HEK293 (cell line): ENCODE measurements around the gene C8G.

Experiments used
- RBAK ChIP-seq: fragments of 450-650 bp; formaldehyde crosslinking; IDR thresholded peaks from 2 replicates; pipeline ENCODE4 v1.5.1; 2016; ENCODE audit warnings: missing biosample characterization, missing genetic modification characterization
- SCRT1 ChIP-seq: fragments of 450-650 bp; formaldehyde crosslinking; IDR thresholded peaks from 2 replicates; pipeline ENCODE4 v1.5.1; 2016; ENCODE audit warnings: missing biosample characterization, missing genetic modification characterization, borderline replicate concordance
- YY2 ChIP-seq: fragments of 450-650 bp; formaldehyde crosslinking; IDR thresholded peaks from 2 replicates; pipeline ENCODE4 v1.5.1; 2016; ENCODE audit warnings: missing biosample characterization, missing genetic modification characterization
- ZBTB1 ChIP-seq: fragments of 450-650 bp; formaldehyde crosslinking; IDR thresholded peaks from 2 replicates; pipeline ENCODE4 v1.5.1; 2016; ENCODE audit warnings: missing biosample characterization, missing genetic modification characterization
- ZBTB48 ChIP-seq: fragments of 450-650 bp; formaldehyde crosslinking; IDR thresholded peaks from 2 replicates; pipeline ENCODE4 v1.5.1; 2016; ENCODE audit warnings: missing biosample characterization, missing genetic modification characterization
- ZBTB8A ChIP-seq: fragments of 450-650 bp; formaldehyde crosslinking; IDR thresholded peaks from 2 replicates; pipeline ENCODE4 v1.5.1; 2016; ENCODE audit warnings: missing biosample characterization, missing genetic modification characterization
- ZFP37 ChIP-seq: fragments of 450-650 bp; formaldehyde crosslinking; IDR thresholded peaks from 2 replicates; pipeline ENCODE4 v1.5.1; 2016; ENCODE audit warnings: missing biosample characterization, missing genetic modification characterization
- ZNF132 ChIP-seq: fragments of 450-650 bp; formaldehyde crosslinking; IDR thresholded peaks from 2 replicates; pipeline ENCODE4 v1.5.1; 2017; ENCODE audit warnings: missing biosample characterization, missing genetic modification characterization, borderline replicate concordance
- ZNF138 ChIP-seq: fragments of 450-650 bp; formaldehyde crosslinking; IDR thresholded peaks from 2 replicates; pipeline ENCODE4 v1.5.1; 2016; ENCODE audit warnings: missing biosample characterization, missing genetic modification characterization, borderline replicate concordance
- ZNF157 ChIP-seq: fragments of 450-650 bp; formaldehyde crosslinking; IDR thresholded peaks from 2 replicates; pipeline ENCODE4 v1.5.1; 2016; ENCODE audit warnings: missing biosample characterization, missing genetic modification characterization
- ZNF169 ChIP-seq: fragments of 450-650 bp; formaldehyde crosslinking; IDR thresholded peaks from 2 replicates; pipeline ENCODE4 v1.5.1; 2016; ENCODE audit warnings: missing biosample characterization, missing genetic modification characterization
- ZNF174 ChIP-seq: fragments of 450-650 bp; formaldehyde crosslinking; IDR thresholded peaks from 2 replicates; pipeline ENCODE4 v1.5.0; 2017; ENCODE audit warnings: missing biosample characterization, mild to moderate bottlenecking, missing genetic modification characterization
- ZNF266 ChIP-seq: fragments of 450-650 bp; formaldehyde crosslinking; IDR thresholded peaks from 2 replicates; pipeline ENCODE4 v1.5.1; 2016; ENCODE audit warnings: missing biosample characterization, missing genetic modification characterization, low read depth
- ZNF354C ChIP-seq: fragments of 450-650 bp; formaldehyde crosslinking; IDR thresholded peaks from 2 replicates; pipeline ENCODE4 v1.5.1; 2016; ENCODE audit warnings: missing biosample characterization, missing genetic modification characterization, low read depth, borderline replicate concordance
- ZNF37A ChIP-seq: fragments of 450-650 bp; IDR thresholded peaks from 2 replicates; pipeline ENCODE4 v1.5.1; 2018; ENCODE audit warnings: missing biosample characterization, missing genetic modification characterization
- ZNF529 ChIP-seq: fragments of 450-650 bp; formaldehyde crosslinking; IDR thresholded peaks from 2 replicates; pipeline ENCODE4 v1.5.1; 2017; ENCODE audit warnings: missing genetic modification characterization, missing biosample characterization; ENCODE audit not compliant: insufficient replicate concordance
- ZNF555 ChIP-seq: fragments of 450-650 bp; formaldehyde crosslinking; conservative IDR thresholded peaks from 2 replicates; pipeline ENCODE4 v1.5.1; 2017; ENCODE audit warnings: missing biosample characterization, mild to moderate bottlenecking, missing genetic modification characterization, inconsistent platforms
- ZNF558 ChIP-seq: fragments of 450-650 bp; formaldehyde crosslinking; IDR thresholded peaks from 2 replicates; pipeline ENCODE4 v1.5.1; 2016; ENCODE audit warnings: missing biosample characterization, missing genetic modification characterization
- ZNF560 ChIP-seq: fragments of 450-650 bp; formaldehyde crosslinking; IDR thresholded peaks from 2 replicates; pipeline ENCODE4 v1.5.1; 2017; ENCODE audit warnings: missing biosample characterization, missing genetic modification characterization, borderline replicate concordance
- ZNF600 ChIP-seq: fragments of 450-650 bp; formaldehyde crosslinking; IDR thresholded peaks from 2 replicates; pipeline ENCODE4 v1.5.1; 2016; ENCODE audit warnings: missing biosample characterization, missing genetic modification characterization
- ZNF624 ChIP-seq: fragments of 450-650 bp; formaldehyde crosslinking; IDR thresholded peaks from 2 replicates; pipeline ENCODE4 v1.5.1; 2017; ENCODE audit warnings: missing biosample characterization, missing genetic modification characterization
- ZNF670 ChIP-seq: fragments of 450-650 bp; formaldehyde crosslinking; IDR thresholded peaks from 2 replicates; pipeline ENCODE4 v1.5.1; 2016; ENCODE audit warnings: missing biosample characterization, missing genetic modification characterization, low read depth
- ZNF747 ChIP-seq: fragments of 450-650 bp; formaldehyde crosslinking; IDR thresholded peaks from 2 replicates; pipeline ENCODE4 v1.5.1; 2016; ENCODE audit warnings: missing biosample characterization, missing genetic modification characterization
- ZNF768 ChIP-seq: fragments of 450-650 bp; formaldehyde crosslinking; IDR thresholded peaks from 2 replicates; pipeline ENCODE4 v1.5.1; 2018; ENCODE audit warnings: missing biosample characterization, mild to moderate bottlenecking, missing genetic modification characterization
- ZNF777 ChIP-seq: fragments of 450-650 bp; formaldehyde crosslinking; IDR thresholded peaks from 2 replicates; pipeline ENCODE4 v1.5.1; 2017; ENCODE audit warnings: missing biosample characterization, missing genetic modification characterization, borderline replicate concordance
- ZNF791 ChIP-seq: fragments of 450-650 bp; formaldehyde crosslinking; IDR thresholded peaks from 2 replicates; pipeline ENCODE4 v1.5.1; 2016; ENCODE audit warnings: missing biosample characterization, missing genetic modification characterization
- ZNF837 ChIP-seq: fragments of 450-650 bp; formaldehyde crosslinking; IDR thresholded peaks from 2 replicates; pipeline ENCODE4 v1.5.1; 2016; ENCODE audit warnings: missing biosample characterization, missing genetic modification characterization
- ZSCAN23 ChIP-seq: fragments of 450-650 bp; formaldehyde crosslinking; IDR thresholded peaks from 2 replicates; pipeline ENCODE4 v1.5.1; 2016; ENCODE audit warnings: missing biosample characterization, missing genetic modification characterization
- TF ChIP-seq, protein P1 (sequence below): fragments of 450-650 bp; formaldehyde crosslinking; IDR thresholded peaks from 2 replicates; pipeline ENCODE4 v1.5.1; 2016; ENCODE audit warnings: missing biosample characterization, missing genetic modification characterization
- TF ChIP-seq, protein P2 (sequence below): fragments of 450-650 bp; formaldehyde crosslinking; IDR thresholded peaks from 2 replicates; pipeline ENCODE4 v1.5.1; 2017; ENCODE audit warnings: missing biosample characterization, missing genetic modification characterization
- TF ChIP-seq, protein P3 (sequence below): fragments of 450-650 bp; formaldehyde crosslinking; IDR thresholded peaks from 2 replicates; pipeline ENCODE4 v1.5.1; 2016; ENCODE audit warnings: missing biosample characterization, missing genetic modification characterization
- TF ChIP-seq, protein P4 (sequence below): IDR thresholded peaks from 2 replicates; pipeline ENCODE4 v1.6.1; 2011; ENCODE audit warnings: mild to moderate bottlenecking, low read depth, low read length, borderline replicate concordance

Gene C8G

DNA sequence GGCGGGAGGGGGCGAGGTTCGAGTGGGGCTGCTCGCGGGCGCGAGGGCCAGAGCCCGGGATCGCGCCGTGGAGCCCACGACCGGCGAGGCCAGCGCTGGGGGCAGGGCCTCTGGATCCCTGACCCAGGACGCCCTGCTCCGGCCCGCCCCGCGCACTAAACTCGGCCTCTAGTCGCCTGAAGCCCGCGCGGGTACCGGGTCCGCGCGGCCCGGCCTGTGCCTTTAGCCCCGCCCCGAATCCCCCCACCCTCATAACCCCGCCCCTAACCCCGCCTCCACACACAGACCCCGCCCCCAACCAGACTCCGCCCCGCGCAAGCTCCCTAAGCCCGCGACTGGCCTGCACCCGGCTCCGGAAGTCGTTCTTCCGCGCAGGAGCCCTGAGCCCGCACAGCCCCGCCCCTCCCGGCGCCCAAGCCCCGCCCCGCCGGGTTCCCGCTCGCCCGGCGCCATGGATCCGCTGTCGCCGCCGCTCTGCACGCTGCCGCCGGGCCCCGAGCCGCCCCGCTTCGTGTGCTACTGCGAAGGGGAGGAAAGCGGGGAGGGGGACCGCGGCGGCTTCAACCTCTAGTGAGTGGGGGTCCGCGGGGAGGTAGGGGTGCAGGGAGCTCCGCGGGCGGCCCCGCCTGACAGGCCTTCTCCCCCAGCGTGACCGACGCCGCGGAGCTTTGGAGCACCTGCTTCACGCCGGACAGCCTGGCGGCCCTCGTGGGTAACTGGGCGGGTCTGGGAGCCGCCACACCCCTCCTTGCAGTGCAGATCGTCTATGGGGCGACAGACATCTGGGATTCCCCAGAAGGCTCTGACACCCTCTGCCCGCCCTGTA, 47.2 kb downstream of the C8G start, which contains the start of gene PAXX (continued):
- TF ChIP-seq YY2: peak; percentile 76
- no peak for TF ChIP-seq ZNF791 (tag by site-specific recombination)
- peak; percentile 70; the same call in 1 of the 2 replicates for TF ChIP-seq ZBTB8A (tag by site-specific recombination)
- no peak for TF ChIP-seq ZFP37 (tag by site-specific recombination)
- TF ChIP-seq ZNF354C (tag by site-specific recombination): no peak
- TF ChIP-seq ZNF624 (tag by site-specific recombination): no peak
- TF ChIP-seq, protein P1, sequence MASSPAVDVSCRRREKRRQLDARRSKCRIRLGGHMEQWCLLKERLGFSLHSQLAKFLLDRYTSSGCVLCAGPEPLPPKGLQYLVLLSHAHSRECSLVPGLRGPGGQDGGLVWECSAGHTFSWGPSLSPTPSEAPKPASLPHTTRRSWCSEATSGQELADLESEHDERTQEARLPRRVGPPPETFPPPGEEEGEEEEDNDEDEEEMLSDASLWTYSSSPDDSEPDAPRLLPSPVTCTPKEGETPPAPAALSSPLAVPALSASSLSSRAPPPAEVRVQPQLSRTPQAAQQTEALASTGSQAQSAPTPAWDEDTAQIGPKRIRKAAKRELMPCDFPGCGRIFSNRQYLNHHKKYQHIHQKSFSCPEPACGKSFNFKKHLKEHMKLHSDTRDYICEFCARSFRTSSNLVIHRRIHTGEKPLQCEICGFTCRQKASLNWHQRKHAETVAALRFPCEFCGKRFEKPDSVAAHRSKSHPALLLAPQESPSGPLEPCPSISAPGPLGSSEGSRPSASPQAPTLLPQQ: peak; percentile 93
- 0 out of 2 replicates have a peak, but pooled peaks have one; percentile 44 for TF ChIP-seq ZSCAN23 (tag by site-specific recombination)
- TF ChIP-seq ZNF529 (tag by site-specific recombination): no peak
- peak; percentile 81 for TF ChIP-seq ZNF600
- TF ChIP-seq ZNF768: no peak
- no peak for TF ChIP-seq ZNF555 (tag by site-specific recombination)
- no peak for TF ChIP-seq ZNF37A (tag by site-specific recombination)
- TF ChIP-seq ZNF174 (tag by site-specific recombination): no peak
- TF ChIP-seq, protein P2, sequence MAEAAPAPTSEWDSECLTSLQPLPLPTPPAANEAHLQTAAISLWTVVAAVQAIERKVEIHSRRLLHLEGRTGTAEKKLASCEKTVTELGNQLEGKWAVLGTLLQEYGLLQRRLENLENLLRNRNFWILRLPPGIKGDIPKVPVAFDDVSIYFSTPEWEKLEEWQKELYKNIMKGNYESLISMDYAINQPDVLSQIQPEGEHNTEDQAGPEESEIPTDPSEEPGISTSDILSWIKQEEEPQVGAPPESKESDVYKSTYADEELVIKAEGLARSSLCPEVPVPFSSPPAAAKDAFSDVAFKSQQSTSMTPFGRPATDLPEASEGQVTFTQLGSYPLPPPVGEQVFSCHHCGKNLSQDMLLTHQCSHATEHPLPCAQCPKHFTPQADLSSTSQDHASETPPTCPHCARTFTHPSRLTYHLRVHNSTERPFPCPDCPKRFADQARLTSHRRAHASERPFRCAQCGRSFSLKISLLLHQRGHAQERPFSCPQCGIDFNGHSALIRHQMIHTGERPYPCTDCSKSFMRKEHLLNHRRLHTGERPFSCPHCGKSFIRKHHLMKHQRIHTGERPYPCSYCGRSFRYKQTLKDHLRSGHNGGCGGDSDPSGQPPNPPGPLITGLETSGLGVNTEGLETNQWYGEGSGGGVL (tag by site-specific recombination): peak; percentile 53
- TF ChIP-seq, protein P3, sequence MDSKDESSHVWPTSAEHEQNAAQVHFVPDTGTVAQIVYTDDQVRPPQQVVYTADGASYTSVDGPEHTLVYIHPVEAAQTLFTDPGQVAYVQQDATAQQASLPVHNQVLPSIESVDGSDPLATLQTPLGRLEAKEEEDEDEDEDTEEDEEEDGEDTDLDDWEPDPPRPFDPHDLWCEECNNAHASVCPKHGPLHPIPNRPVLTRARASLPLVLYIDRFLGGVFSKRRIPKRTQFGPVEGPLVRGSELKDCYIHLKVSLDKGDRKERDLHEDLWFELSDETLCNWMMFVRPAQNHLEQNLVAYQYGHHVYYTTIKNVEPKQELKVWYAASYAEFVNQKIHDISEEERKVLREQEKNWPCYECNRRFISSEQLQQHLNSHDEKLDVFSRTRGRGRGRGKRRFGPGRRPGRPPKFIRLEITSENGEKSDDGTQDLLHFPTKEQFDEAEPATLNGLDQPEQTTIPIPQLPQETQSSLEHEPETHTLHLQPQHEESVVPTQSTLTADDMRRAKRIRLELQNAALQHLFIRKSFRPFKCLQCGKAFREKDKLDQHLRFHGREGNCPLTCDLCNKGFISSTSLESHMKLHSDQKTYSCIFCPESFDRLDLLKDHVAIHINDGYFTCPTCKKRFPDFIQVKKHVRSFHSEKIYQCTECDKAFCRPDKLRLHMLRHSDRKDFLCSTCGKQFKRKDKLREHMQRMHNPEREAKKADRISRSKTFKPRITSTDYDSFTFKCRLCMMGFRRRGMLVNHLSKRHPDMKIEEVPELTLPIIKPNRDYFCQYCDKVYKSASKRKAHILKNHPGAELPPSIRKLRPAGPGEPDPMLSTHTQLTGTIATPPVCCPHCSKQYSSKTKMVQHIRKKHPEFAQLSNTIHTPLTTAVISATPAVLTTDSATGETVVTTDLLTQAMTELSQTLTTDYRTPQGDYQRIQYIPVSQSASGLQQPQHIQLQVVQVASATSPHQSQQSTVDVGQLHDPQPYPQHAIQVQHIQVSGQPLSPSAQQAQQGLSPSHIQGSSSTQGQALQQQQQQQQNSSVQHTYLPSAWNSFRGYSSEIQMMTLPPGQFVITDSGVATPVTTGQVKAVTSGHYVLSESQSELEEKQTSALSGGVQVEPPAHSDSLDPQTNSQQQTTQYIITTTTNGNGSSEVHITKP: no peak; the same call in 1 of the 2 replicates
- no peak for TF ChIP-seq ZNF157 (tag by site-specific recombination)
- TF ChIP-seq, protein P4, sequence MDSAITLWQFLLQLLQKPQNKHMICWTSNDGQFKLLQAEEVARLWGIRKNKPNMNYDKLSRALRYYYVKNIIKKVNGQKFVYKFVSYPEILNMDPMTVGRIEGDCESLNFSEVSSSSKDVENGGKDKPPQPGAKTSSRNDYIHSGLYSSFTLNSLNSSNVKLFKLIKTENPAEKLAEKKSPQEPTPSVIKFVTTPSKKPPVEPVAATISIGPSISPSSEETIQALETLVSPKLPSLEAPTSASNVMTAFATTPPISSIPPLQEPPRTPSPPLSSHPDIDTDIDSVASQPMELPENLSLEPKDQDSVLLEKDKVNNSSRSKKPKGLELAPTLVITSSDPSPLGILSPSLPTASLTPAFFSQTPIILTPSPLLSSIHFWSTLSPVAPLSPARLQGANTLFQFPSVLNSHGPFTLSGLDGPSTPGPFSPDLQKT: no peak
- TF ChIP-seq ZNF169 (tag by site-specific recombination): no peak
- TF ChIP-seq RBAK (tag by site-specific recombination): no peak
- TF ChIP-seq ZNF266 (tag by site-specific recombination): no peak
- TF ChIP-seq ZNF560 (tag by site-specific recombination): no peak
- no peak for TF ChIP-seq ZNF558 (tag by site-specific recombination)
- TF ChIP-seq ZBTB48 (tag by site-specific recombination): no peak
- no peak for TF ChIP-seq SCRT1 (tag by site-specific recombination)
- TF ChIP-seq ZNF777: peak; percentile 34; the same call in 1 of the 2 replicates
- no peak for TF ChIP-seq ZNF138 (tag by site-specific recombination)
- TF ChIP-seq ZNF837 (tag by site-specific recombination): no peak
- TF ChIP-seq ZNF670 (tag by site-specific recombination): no peak
- no peak for TF ChIP-seq ZNF747
- TF ChIP-seq ZBTB1 (tag by site-specific recombination): 0 out of 2 replicates have a peak, but pooled peaks have one; percentile 38
- no peak for TF ChIP-seq ZNF132 (tag by site-specific recombination)
